Fibroblast of lung (primary cell): Measurements from ENCODE around the gene KCNJ11. TPM values are rescaled to one million over a fixed set of nuclear protein-coding genes. Genes with fewer than 3 reads are reported as not detected.

Source experiments
- DNase-seq, 2 donors: peaks; one replicate each; pipeline versions ENCODE4 v3.0.0 to v3.0.0-alpha.2; 2010; ENCODE audit warnings: low read depth in 2 of 2
- H2AFZ ChIP-seq: 2 replicates; pipeline ENCODE4 v1.5.1; 2012; ENCODE audit warnings: low read length, control low read depth, inconsistent platforms
- H3K27ac ChIP-seq: 2 replicates; pipeline ENCODE4 v1.5.1; 2011; ENCODE audit warnings: low read length, control low read depth; ENCODE audit not compliant: insufficient read depth
- H3K27me3 ChIP-seq: 2 replicates; pipeline ENCODE4 v1.5.1; 2011; ENCODE audit warnings: mild to moderate bottlenecking, low read length; ENCODE audit not compliant: control insufficient read depth, insufficient read depth
- H3K36me3 ChIP-seq: 2 replicates; pipeline ENCODE4 v1.5.1; 2011; ENCODE audit warnings: low read length; ENCODE audit not compliant: control insufficient read depth, insufficient read depth
- H3K4me1 ChIP-seq: 2 replicates; pipeline ENCODE4 v1.5.1; 2011; ENCODE audit warnings: low read length; ENCODE audit not compliant: control insufficient read depth, insufficient read depth; ENCODE audit errors: extremely low read depth
- H3K4me2 ChIP-seq: 2 replicates; pipeline ENCODE4 v1.5.1; 2011; ENCODE audit warnings: low read length, control low read depth; ENCODE audit not compliant: insufficient read depth; ENCODE audit errors: extremely low read depth
- H3K4me3 ChIP-seq, 4 experiments: fragments of 200-600 bp in 1 of 4; sonication (generic) in 1 of 4; replicated peaks in 1 of 4; 2 replicates each; pipeline ENCODE4 v1.5.1; 2011 to 2016; ENCODE audit warnings: low read length in 4 of 4, low read depth in 3 of 4, mild to moderate bottlenecking in 3 of 4, control low read depth in 2 of 4, inconsistent platforms in 1 of 4, mixed read lengths in 1 of 4; ENCODE audit not compliant: insufficient read depth in 1 of 4; ENCODE audit errors: control extremely low read depth in 1 of 4
- H3K79me2 ChIP-seq: 2 replicates; pipeline ENCODE4 v1.5.1; 2012; ENCODE audit warnings: mild to moderate bottlenecking, low read length, inconsistent platforms; ENCODE audit not compliant: control insufficient read depth, insufficient read depth
- H3K9ac ChIP-seq: 2 replicates; pipeline ENCODE4 v1.5.1; 2011; ENCODE audit warnings: mild to moderate bottlenecking, low read length, control low read depth; ENCODE audit not compliant: insufficient read depth
- H3K9me3 ChIP-seq: 2 replicates; pipeline ENCODE4 v1.5.1; 2012; ENCODE audit warnings: low read depth, low read length; ENCODE audit not compliant: control insufficient read depth, insufficient read depth
- H4K20me1 ChIP-seq: 2 replicates; pipeline ENCODE4 v1.5.1; 2011; ENCODE audit warnings: low read length; ENCODE audit not compliant: control insufficient read depth, insufficient read depth; ENCODE audit errors: extremely low read depth
- CTCF ChIP-seq, 2 donors: IDR thresholded peaks in 1 of 2; conservative IDR thresholded peaks in 1 of 2; 1 replicate in 1 of 2; 2 replicates in 1 of 2; pipeline ENCODE4 v1.5.1; 2011 to 2012; ENCODE audit warnings: low read length in 2 of 2, control low read depth in 1 of 2, inconsistent platforms in 1 of 2, low read depth in 1 of 2, mild to moderate bottlenecking in 1 of 2
- EZH2 ChIP-seq: IDR thresholded peaks from 2 replicates; pipeline ENCODE4 v1.5.1; 2012; ENCODE audit warnings: low read length, control low read depth, mild to moderate bottlenecking; ENCODE audit errors: missing control alignments
- polyA plus RNA-seq, 2 donors: library from polyadenylated mRNA; depleted of rRNA in 1 of 2; stranded (reverse) in 1 of 2; unstranded in 1 of 2; fragments of >200 nt; gene quantifications; 2 replicates each; pipeline ENCODE4 v1.2.1, GENCODE V29; 2011 to 2012; ENCODE audit warnings: missing spikeins in 1 of 2
- total RNA-seq: library from RNA; depleted of rRNA; stranded (reverse); fragments of >200 nt; gene quantifications from 2 replicates; pipeline ENCODE4 v1.2.1, GENCODE V29; 2014

KCNJ11 gene
- total and polyA plus RNA-seq, 2 donors (not counting 1 experiment from before 2014, with no cell fraction given), result not detected

GRCh38 chr11:17354601-17354991 lies 33.9 kb downstream of the KCNJ11 start:
- Histone ChIP-seq H3K4me1 (no peaks in the 10 kb centered on the region), H3K27me3 (no peaks in the 10 kb centered on the region), H3K79me2 (no peaks in the 10 kb centered on the region), H4K20me1 (no peaks in the 10 kb centered on the region), H3K36me3 (no peaks in the 10 kb centered on the region), H3K4me3 (peak overlapping the region in 3 of 4 experiments; percentile 59 to 80 (median 69)), H2AFZ (no peak overlapping the region), H3K9me3 (no peaks in the 10 kb centered on the region), H3K4me2 (peak overlapping the region; percentile 3), H3K9ac (no peak overlapping the region), H3K27ac (no peak overlapping the region)
- no peak for TF ChIP-seq EZH2
- TF ChIP-seq CTCF (conservative IDR thresholded peaks at IDR 0.05 in 1 of 2, IDR thresholded peaks at IDR 0.05 in 1 of 2; ENCODE audit: low read depth in 1 of 2, low read length in 2 of 2), result peak; percentile 59 to 74
- DNase-seq, result peak; percentile 55 to 84

GRCh38 chr11:17353821-17354600 lies 34.4 kb downstream of the KCNJ11 start:
- no peaks in the 10 kb centered on the region for H3K79me2 ChIP-seq
- H3K4me1 ChIP-seq, result no peaks in the 10 kb centered on the region
- no peaks in the 10 kb centered on the region for H4K20me1 ChIP-seq
- no peaks in the 10 kb centered on the region for H3K36me3 ChIP-seq
- peak overlapping the region; percentile 59 to 80 (median 72) for H3K4me3 ChIP-seq
- no peaks in the 10 kb centered on the region for H3K9me3 ChIP-seq
- H3K27ac ChIP-seq, result peak overlapping the region; percentile 85
- no peak for DNase-seq
- H2AFZ ChIP-seq, result peak overlapping the region; percentile 61
- TF ChIP-seq CTCF (conservative IDR thresholded peaks at IDR 0.05 in 1 of 2, IDR thresholded peaks at IDR 0.05 in 1 of 2; ENCODE audit: low read depth in 1 of 2, low read length in 2 of 2), result no peak
- no peak for TF ChIP-seq EZH2
- no peaks in the 10 kb centered on the region for H3K27me3 ChIP-seq
- H3K9ac ChIP-seq, result peak overlapping the region; percentile 88
- H3K4me2 ChIP-seq, result peak overlapping the region; percentile 99

- Histone ChIP-seq H3K9ac (peak overlapping the region; percentile 88), H4K20me1 (no peaks in the 10 kb centered on the region), H3K27ac (peak overlapping the region; percentile 85), H3K4me1 (no peaks in the 10 kb centered on the region), H3K27me3 (no peaks in the 10 kb centered on the region), H3K36me3 (no peaks in the 10 kb centered on the region), H3K79me2 (no peaks in the 10 kb centered on the region), H3K4me2 (peak overlapping the region; percentile 99), H3K9me3 (no peaks in the 10 kb centered on the region), H3K4me3 (peak overlapping the region; percentile 59 to 80 (median 72)), H2AFZ (peak overlapping the region; percentile 80)
- TF ChIP-seq EZH2 (no peak), CTCF (conservative IDR thresholded peaks at IDR 0.05 in 1 of 2, IDR thresholded peaks at IDR 0.05 in 1 of 2; ENCODE audit: low read depth in 1 of 2, low read length in 2 of 2) (no peak)
- peak; percentile 78 to 83 for DNase-seq
These were observed 35.3 kb downstream of the KCNJ11 start for GRCh38 chr11:17352950-17353820.
